PC-9 (cell line): ENCODE data around the gene STARD10.

Source experiments
- EZH2 ChIP-seq: fragments of 200-600 bp; sonication (generic); IDR thresholded peaks from 2 replicates; pipeline ENCODE4 v1.8.0; 2017; ENCODE audit warnings: antibody characterized with exemption, low read depth
- TF ChIP-seq, protein P1 (sequence below): fragments of 200-600 bp; sonication (generic); conservative IDR thresholded peaks from 2 replicates; pipeline ENCODE4 v1.6.1; 2017; ENCODE audit warnings: mixed run types, antibody characterized with exemption, mild to moderate bottlenecking, moderate library complexity

GRCh38 chr11:72833811-72834493 is 40.1 kb upstream of the STARD10 start:
- TF ChIP-seq, protein P1, sequence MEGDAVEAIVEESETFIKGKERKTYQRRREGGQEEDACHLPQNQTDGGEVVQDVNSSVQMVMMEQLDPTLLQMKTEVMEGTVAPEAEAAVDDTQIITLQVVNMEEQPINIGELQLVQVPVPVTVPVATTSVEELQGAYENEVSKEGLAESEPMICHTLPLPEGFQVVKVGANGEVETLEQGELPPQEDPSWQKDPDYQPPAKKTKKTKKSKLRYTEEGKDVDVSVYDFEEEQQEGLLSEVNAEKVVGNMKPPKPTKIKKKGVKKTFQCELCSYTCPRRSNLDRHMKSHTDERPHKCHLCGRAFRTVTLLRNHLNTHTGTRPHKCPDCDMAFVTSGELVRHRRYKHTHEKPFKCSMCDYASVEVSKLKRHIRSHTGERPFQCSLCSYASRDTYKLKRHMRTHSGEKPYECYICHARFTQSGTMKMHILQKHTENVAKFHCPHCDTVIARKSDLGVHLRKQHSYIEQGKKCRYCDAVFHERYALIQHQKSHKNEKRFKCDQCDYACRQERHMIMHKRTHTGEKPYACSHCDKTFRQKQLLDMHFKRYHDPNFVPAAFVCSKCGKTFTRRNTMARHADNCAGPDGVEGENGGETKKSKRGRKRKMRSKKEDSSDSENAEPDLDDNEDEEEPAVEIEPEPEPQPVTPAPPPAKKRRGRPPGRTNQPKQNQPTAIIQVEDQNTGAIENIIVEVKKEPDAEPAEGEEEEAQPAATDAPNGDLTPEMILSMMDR = no peak
- no peak for TF ChIP-seq EZH2
